Bronchial epithelial cell (primary cell): ENCODE results near the gene PIK3R4. TPM values are rescaled to one million over a fixed set of nuclear protein-coding genes. Genes with fewer than 3 reads are reported as not detected.

Experiments used
- DNase-seq: peaks from one replicate; pipeline ENCODE4 v3.0.0-alpha.2; 2010; ENCODE audit warnings: low read depth
- FAIRE-seq: peaks from 2 replicates; lab custom pipeline; 2011; peaks lifted over from hg19 to GRCh38; lab: Jason Lieb, UNC
- H3K27me3 ChIP-seq: 2 replicates; pipeline ENCODE4 v1.5.1; 2011; ENCODE audit warnings: low read length; ENCODE audit not compliant: control insufficient read depth, insufficient read depth
- H3K36me3 ChIP-seq: 2 replicates; pipeline ENCODE4 v1.5.1; 2011; ENCODE audit warnings: low read length; ENCODE audit not compliant: control insufficient read depth, insufficient read depth
- H3K4me3 ChIP-seq: 2 replicates; pipeline ENCODE4 v1.5.1; 2011; ENCODE audit warnings: mild to moderate bottlenecking, low read depth, low read length, control low read depth
- total RNA-seq: library from RNA; depleted of rRNA; stranded (reverse); fragments of >200 nt; gene quantifications from 2 replicates; pipeline ENCODE4 v1.2.1, GENCODE V29; 2014
- TF ChIP-seq, protein P1 (sequence below): IDR thresholded peaks from 2 replicates; pipeline ENCODE4 v1.5.1; 2011; ENCODE audit warnings: mild to moderate bottlenecking, moderate library complexity, low read length, control low read depth, inconsistent platforms; ENCODE audit not compliant: insufficient read depth, severe bottlenecking

PIK3R4 gene
- total RNA-seq, 1 donor from 2014 or later = 23.7 TPM

DNA sequence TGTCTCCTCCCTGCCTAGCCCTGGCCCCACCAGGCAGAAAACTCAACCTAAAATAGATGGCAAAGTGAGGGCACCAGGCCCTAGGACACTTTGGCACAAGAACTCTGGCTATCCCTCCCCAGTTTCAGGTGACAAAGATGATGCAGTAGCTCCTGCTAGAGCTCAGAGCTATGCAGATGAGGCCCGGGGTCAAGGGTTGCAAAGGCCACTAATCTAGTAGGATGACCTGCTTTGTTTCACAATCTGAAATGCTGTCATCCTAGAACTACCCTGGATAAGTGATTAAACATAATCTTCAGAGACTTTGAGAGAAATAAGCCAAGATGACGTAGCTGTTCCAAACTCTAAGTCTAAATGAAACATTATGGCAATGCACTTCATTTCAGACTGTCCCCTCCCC is 24.0 kb upstream of the PIK3R4 start:
- Histone ChIP-seq H3K4me3 (no peak overlapping the region), H3K27me3 (no peaks in the 10 kb centered on the region), H3K36me3 (no peaks in the 10 kb centered on the region)
- DNase-seq (no peak), FAIRE-seq (no peak)
- TF ChIP-seq, protein P1, sequence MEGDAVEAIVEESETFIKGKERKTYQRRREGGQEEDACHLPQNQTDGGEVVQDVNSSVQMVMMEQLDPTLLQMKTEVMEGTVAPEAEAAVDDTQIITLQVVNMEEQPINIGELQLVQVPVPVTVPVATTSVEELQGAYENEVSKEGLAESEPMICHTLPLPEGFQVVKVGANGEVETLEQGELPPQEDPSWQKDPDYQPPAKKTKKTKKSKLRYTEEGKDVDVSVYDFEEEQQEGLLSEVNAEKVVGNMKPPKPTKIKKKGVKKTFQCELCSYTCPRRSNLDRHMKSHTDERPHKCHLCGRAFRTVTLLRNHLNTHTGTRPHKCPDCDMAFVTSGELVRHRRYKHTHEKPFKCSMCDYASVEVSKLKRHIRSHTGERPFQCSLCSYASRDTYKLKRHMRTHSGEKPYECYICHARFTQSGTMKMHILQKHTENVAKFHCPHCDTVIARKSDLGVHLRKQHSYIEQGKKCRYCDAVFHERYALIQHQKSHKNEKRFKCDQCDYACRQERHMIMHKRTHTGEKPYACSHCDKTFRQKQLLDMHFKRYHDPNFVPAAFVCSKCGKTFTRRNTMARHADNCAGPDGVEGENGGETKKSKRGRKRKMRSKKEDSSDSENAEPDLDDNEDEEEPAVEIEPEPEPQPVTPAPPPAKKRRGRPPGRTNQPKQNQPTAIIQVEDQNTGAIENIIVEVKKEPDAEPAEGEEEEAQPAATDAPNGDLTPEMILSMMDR = no peak

DNA sequence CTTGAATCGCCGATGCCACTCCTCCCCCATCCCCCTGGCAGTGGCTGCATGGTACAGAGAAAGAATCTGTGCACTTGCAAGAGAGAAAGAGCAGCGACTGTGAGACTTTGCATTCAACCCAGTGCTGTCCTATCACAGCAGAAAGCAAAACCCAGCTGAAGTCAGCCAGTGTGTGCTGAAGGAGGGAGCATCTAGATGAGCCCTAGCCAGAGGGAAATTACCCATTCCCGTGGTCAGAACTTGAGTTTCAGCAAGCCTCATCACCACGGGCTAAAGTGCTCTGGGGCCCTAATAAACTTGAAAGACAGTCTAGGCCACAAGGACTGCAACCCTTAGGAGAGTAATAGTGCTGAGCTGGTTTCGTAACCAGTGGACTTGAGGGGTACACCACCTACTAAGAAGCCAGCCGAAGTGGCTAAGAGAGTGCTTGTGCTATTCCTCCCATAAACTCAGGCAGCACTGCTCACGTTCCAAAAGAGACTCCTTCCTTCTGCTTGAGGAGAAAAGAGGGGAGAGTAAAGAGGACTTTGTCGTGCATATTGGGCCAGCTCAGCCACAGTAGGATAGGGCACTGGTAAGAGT is 15.2 kb upstream of the PIK3R4 start:
- H3K36me3 ChIP-seq = no peaks in the 10 kb centered on the region
- TF ChIP-seq, protein P1 = no peak
- FAIRE-seq = peak; percentile 47
- H3K4me3 ChIP-seq = no peak overlapping the region
- DNase-seq = no peak
- H3K27me3 ChIP-seq = no peaks in the 10 kb centered on the region

DNA sequence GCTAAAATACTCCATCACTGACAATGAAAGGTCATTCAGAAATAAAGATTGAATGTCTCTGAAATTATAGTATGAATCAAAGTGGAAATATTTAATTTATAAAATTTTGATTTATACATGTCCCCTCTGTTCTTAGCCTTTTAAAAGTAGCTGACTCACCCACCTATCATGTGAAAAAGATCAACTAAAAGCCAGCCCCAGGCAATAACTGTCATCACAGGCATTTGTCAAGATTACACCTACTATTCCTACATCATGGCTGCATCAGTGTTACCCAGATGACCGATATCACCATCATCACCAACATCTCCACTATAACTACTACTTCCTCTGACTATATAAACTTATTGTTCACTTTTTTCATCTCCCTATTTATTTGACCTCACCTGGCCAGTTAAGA is 14.3 kb upstream of the PIK3R4 start:
- TF ChIP-seq, protein P1 = no peak
- no peaks in the 10 kb centered on the region for H3K36me3 ChIP-seq
- no peak overlapping the region for H3K4me3 ChIP-seq
- H3K27me3 ChIP-seq = no peaks in the 10 kb centered on the region
- FAIRE-seq = no peak
- peak; percentile 96 for DNase-seq

DNA sequence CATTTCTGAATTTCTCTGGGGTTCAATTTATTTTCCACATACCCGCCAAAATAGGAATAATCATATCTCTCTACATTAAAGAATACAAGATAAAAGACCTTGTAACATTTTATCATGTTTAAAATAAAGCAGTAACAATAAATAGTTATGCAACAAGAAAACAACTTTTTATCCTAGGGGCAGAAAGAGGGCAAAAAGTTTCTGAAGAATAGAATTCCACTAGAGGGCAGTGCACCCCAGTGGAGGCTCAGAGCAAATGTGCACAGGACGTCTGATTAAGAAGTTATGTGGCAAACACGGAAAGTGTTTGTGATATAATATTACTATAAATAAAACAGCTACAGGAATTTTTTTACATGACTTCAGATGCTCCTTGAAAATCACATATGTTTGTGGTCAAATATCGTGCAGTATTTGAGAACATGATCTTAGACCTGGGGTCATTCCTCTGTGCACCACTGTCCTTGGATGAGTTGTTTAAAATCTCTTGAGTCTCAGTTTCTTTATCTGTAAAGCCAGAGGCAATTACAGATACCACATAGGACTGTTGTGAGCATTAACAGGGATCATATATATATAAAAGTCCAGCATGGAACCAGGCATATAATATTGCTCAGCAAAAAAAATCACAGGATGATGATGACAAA is 13.2 kb upstream of the PIK3R4 start:
- Histone ChIP-seq H3K4me3 (no peak overlapping the region), H3K36me3 (no peaks in the 10 kb centered on the region), H3K27me3 (no peaks in the 10 kb centered on the region)
- DNase-seq (peak; percentile 70), FAIRE-seq (no peak)
- TF ChIP-seq, protein P1 = peak; percentile 62

DNA sequence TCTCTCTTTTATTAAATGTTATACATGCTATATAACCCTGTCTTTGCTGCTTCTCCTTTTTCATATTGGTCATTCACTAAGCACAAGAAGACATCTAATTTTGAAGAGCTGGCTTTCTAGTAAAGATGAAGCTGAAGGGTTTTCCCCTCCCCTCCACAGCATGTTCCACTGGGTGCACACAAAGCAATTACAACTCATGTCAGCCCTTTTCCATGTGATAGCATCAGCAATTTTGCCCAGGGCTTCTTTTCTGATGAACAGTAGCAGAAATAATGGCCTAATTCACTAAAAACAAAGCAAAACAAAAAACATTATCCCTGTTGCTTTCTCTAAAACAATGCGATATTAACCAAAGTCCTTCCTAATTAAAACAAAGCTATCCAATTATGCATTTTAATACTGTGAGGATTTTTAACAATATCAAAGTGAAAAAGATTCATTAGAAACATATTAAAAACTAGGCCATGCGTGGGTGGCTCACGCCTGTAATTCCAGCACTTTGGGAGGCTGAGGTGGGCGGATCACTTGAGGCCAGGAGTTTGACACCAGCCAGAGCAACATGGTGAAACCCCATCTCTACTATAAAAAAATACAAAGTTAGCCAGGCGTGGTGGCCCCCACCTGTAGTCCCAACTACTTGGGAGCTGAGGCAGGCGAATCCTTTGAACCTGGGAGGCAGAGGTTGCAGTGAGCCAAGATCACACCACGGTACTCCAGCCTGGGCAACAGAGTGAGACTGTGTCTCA is 12.2 kb upstream of the PIK3R4 start:
- no peaks in the 10 kb centered on the region for H3K27me3 ChIP-seq
- TF ChIP-seq, protein P1 = no peak
- no peak for DNase-seq
- H3K4me3 ChIP-seq = no peak overlapping the region
- no peak for FAIRE-seq
- no peaks in the 10 kb centered on the region for H3K36me3 ChIP-seq
